ENCODE results near the gene PKP4.

GRCh38 chr2:158686210-158686691 is 229.5 kb downstream of the PKP4 start:
- TF ChIP-seq CTCF (IDR thresholded peaks at IDR 0.05; ENCODE audit: control extremely low read depth in 1 of 3, insufficient read depth in 1 of 3, low read depth in 1 of 3, low read length in 3 of 3) = no peak
- no peak for TF ChIP-seq RAD21 (IDR thresholded peaks at IDR 0.05 in 1 of 2, conservative IDR thresholded peaks at IDR 0.05 in 1 of 2; ENCODE audit: low read depth in 2 of 2, low read length in 2 of 2)
- no peak for TF ChIP-seq SIN3A (conservative IDR thresholded peaks at IDR 0.05 in 1 of 2, IDR thresholded peaks at IDR 0.05 in 1 of 2; ENCODE audit: low read depth in 1 of 2, low read length in 2 of 2)
- TF ChIP-seq BRCA1 (IDR thresholded peaks at IDR 0.05; ENCODE audit: low read depth, low read length) = no peak
- TF ChIP-seq MAX (IDR thresholded peaks at IDR 0.05) = no peak
- no peak for TF ChIP-seq RXRA (IDR thresholded peaks at IDR 0.05; ENCODE audit: insufficient read depth, low read depth, low read length)
- TF ChIP-seq USF2 (IDR thresholded peaks at IDR 0.05; ENCODE audit: low read length) = no peak
- TF ChIP-seq ATF2 (IDR thresholded peaks at IDR 0.05; ENCODE audit: low read length) = no peak
